Measurements from ENCODE around the gene SLC26A6. TPM values are rescaled to one million over a fixed set of nuclear protein-coding genes. Genes with fewer than 3 reads are reported as not detected.

Gene SLC26A6
- total RNA-seq, 1 experiment from 2014 or later, result 58.9 TPM

- Mint-ChIP-seq H3K9me3 (no peaks in the 10 kb centered on the region), H3K27ac (no peak overlapping the region), H3K27me3 (ENCODE audit: low read depth) (no peaks in the 10 kb centered on the region), H3K4me3 (peak overlapping the region; percentile 95; the same call in 1 of the 2 replicates), H3K4me1 (peaks cover 11% of the 10 kb centered on the region), H3K36me3 (peaks cover 54% of the 10 kb centered on the region)
- DNase-seq (ENCODE audit: low spot score) (no peak), ATAC-seq (no peak)
- TF ChIP-seq HMGXB4 (CRISPR knock-in tag; IDR thresholded peaks at IDR 0.05) (no peak), NR1H2 (CRISPR knock-in tag; IDR thresholded peaks at IDR 0.05) (no peak)
- TF ChIP-seq, protein P1, sequence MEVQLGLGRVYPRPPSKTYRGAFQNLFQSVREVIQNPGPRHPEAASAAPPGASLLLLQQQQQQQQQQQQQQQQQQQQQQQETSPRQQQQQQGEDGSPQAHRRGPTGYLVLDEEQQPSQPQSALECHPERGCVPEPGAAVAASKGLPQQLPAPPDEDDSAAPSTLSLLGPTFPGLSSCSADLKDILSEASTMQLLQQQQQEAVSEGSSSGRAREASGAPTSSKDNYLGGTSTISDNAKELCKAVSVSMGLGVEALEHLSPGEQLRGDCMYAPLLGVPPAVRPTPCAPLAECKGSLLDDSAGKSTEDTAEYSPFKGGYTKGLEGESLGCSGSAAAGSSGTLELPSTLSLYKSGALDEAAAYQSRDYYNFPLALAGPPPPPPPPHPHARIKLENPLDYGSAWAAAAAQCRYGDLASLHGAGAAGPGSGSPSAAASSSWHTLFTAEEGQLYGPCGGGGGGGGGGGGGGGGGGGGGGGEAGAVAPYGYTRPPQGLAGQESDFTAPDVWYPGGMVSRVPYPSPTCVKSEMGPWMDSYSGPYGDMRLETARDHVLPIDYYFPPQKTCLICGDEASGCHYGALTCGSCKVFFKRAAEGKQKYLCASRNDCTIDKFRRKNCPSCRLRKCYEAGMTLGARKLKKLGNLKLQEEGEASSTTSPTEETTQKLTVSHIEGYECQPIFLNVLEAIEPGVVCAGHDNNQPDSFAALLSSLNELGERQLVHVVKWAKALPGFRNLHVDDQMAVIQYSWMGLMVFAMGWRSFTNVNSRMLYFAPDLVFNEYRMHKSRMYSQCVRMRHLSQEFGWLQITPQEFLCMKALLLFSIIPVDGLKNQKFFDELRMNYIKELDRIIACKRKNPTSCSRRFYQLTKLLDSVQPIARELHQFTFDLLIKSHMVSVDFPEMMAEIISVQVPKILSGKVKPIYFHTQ (CRISPR knock-in tag; IDR thresholded peaks at IDR 0.05), result no peak
- TF ChIP-seq, protein P2, sequence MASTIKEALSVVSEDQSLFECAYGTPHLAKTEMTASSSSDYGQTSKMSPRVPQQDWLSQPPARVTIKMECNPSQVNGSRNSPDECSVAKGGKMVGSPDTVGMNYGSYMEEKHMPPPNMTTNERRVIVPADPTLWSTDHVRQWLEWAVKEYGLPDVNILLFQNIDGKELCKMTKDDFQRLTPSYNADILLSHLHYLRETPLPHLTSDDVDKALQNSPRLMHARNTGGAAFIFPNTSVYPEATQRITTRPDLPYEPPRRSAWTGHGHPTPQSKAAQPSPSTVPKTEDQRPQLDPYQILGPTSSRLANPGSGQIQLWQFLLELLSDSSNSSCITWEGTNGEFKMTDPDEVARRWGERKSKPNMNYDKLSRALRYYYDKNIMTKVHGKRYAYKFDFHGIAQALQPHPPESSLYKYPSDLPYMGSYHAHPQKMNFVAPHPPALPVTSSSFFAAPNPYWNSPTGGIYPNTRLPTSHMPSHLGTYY (CRISPR knock-in tag; IDR thresholded peaks at IDR 0.05), result no peak
- TF ChIP-seq, protein P3, sequence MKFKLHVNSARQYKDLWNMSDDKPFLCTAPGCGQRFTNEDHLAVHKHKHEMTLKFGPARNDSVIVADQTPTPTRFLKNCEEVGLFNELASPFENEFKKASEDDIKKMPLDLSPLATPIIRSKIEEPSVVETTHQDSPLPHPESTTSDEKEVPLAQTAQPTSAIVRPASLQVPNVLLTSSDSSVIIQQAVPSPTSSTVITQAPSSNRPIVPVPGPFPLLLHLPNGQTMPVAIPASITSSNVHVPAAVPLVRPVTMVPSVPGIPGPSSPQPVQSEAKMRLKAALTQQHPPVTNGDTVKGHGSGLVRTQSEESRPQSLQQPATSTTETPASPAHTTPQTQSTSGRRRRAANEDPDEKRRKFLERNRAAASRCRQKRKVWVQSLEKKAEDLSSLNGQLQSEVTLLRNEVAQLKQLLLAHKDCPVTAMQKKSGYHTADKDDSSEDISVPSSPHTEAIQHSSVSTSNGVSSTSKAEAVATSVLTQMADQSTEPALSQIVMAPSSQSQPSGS (CRISPR knock-in tag; IDR thresholded peaks at IDR 0.05; ENCODE audit: borderline replicate concordance, low read depth), result no peak
- ChIA-PET POLR2A (no interaction called here), CTCF (no interaction called here)
Measured at GRCh38 chr3:48607519-48607918, 27.7 kb downstream of the SLC26A6 start.

DNA sequence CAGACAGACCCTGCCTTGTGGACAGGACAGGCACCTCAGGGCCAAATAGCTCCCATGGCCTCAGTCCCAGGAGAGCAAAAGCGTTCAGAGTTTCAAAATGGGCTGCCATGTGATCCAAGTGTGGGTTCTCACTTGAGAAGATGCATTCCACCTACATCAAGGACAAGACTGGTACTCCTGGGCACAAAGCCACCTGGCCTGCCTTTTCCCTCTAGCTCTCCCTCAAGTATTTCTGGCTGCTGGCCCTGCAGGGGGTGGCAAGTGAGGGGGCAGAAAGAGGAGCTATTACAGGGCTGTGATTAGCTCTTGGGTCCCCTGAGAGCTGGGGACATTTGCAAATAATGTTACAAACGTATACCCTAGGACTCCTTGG lies 33.7 kb downstream of the SLC26A6 start:
- TF ChIP-seq STAT6 (CRISPR knock-in tag; conservative IDR thresholded peaks at IDR 0.05; ENCODE audit: low read depth), result no peak
- TF ChIP-seq FOXJ3 (CRISPR knock-in tag; IDR thresholded peaks at IDR 0.05; ENCODE audit: borderline replicate concordance), result no peak
- no peak for TF ChIP-seq ZNF425 (CRISPR knock-in tag; conservative IDR thresholded peaks at IDR 0.05)
- no peak for TF ChIP-seq ZNF232 (CRISPR knock-in tag; IDR thresholded peaks at IDR 0.05)
- no peak for TF ChIP-seq IRF1 (CRISPR knock-in tag; IDR thresholded peaks at IDR 0.05)
- TF ChIP-seq ATF6 (CRISPR knock-in tag; IDR thresholded peaks at IDR 0.05), result no peak
- H3K36me3 Mint-ChIP-seq, result peaks cover 81% of the 10 kb centered on the region
- DNase-seq (ENCODE audit: low spot score) (no peak), ATAC-seq (no peak)
- ChIA-PET CTCF (interaction anchor here (0.8 to 1.6 kb wide), 3 partner anchors 34 to 201 kb away, joined by 3 to 5 read pairs (median 3); partner anchors contain the start of gene SLC26A6), POLR2A (no interaction called here)
- no peaks in the 10 kb centered on the region for H3K9me3 Mint-ChIP-seq
- no peaks in the 10 kb centered on the region for H3K4me1 Mint-ChIP-seq
- H3K4me3 Mint-ChIP-seq, result no peak overlapping the region
- no peaks in the 10 kb centered on the region for H3K27me3 Mint-ChIP-seq (ENCODE audit: low read depth)
- H3K27ac Mint-ChIP-seq, result no peak overlapping the region

Measured in WTC11 (cell line).